Hepatocyte (in vitro differentiated cells): ENCODE results near the gene COX4I2. TPM values are rescaled to one million over a fixed set of nuclear protein-coding genes. Genes with fewer than 3 reads are reported as not detected.

Experiments used
- DNase-seq: peaks from one replicate; pipeline ENCODE4 v3.0.0-alpha.2; 2016; ENCODE audit warnings: low spot score
- H2AFZ ChIP-seq: fragments of 200-600 bp; sonication (generic); 2 replicates; pipeline ENCODE4 v1.6.0; 2016; ENCODE audit warnings: antibody characterized with exemption, mild to moderate bottlenecking
- H3K27ac ChIP-seq: fragments of 200-600 bp; sonication (generic); 2 replicates; pipeline ENCODE4 v1.5.1; 2016; ENCODE audit warnings: mild to moderate bottlenecking
- H3K27me3 ChIP-seq: fragments of 200-600 bp; sonication (generic); 2 replicates; pipeline ENCODE4 v1.6.1; 2016
- H3K36me3 ChIP-seq: fragments of 200-600 bp; sonication (generic); replicated peaks from 2 replicates; pipeline ENCODE4 v1.5.1; 2016; ENCODE audit warnings: low read depth; ENCODE audit not compliant: insufficient read depth
- H3K4me1 ChIP-seq: fragments of 200-600 bp; sonication (generic); 2 replicates; pipeline ENCODE4 v1.5.1; 2016; ENCODE audit warnings: mild to moderate bottlenecking, moderate library complexity; ENCODE audit not compliant: insufficient read depth
- H3K4me2 ChIP-seq: fragments of 200-600 bp; sonication (generic); 2 replicates; pipeline ENCODE4 v1.6.0; 2016
- H3K4me3 ChIP-seq: fragments of 200-600 bp; sonication (generic); 2 replicates; pipeline ENCODE4 v1.5.1; 2016; ENCODE audit warnings: mild to moderate bottlenecking
- H3K79me2 ChIP-seq: fragments of 200-600 bp; sonication (generic); 2 replicates; pipeline ENCODE4 v1.6.0; 2017; ENCODE audit warnings: mild to moderate bottlenecking
- H3K9me2 ChIP-seq: fragments of 200-600 bp; sonication (generic); replicated peaks from 2 replicates; pipeline ENCODE4 v1.6.0; 2017; ENCODE audit warnings: mild to moderate bottlenecking; ENCODE audit not compliant: insufficient read depth
- H3K9me3 ChIP-seq: fragments of 200-600 bp; sonication (generic); 2 replicates; pipeline ENCODE4 v1.5.1; 2016; ENCODE audit warnings: low read depth, mild to moderate bottlenecking
- H4K20me1 ChIP-seq: fragments of 200-600 bp; sonication (generic); 2 replicates; pipeline ENCODE4 v1.6.0; 2016; ENCODE audit warnings: mild to moderate bottlenecking; ENCODE audit not compliant: insufficient read depth, poor library complexity, severe bottlenecking
- EZH2 ChIP-seq: fragments of 200-600 bp; sonication (generic); IDR thresholded peaks from 2 replicates; pipeline ENCODE4 v1.6.1; 2016; ENCODE audit warnings: antibody characterized with exemption, mild to moderate bottlenecking, borderline replicate concordance
- EZH2phosphoT487 ChIP-seq: fragments of 200-600 bp; sonication (generic); IDR thresholded peaks from one replicate; pipeline ENCODE4 v1.6.1; 2018; ENCODE audit warnings: antibody characterized with exemption, mild to moderate bottlenecking, low read depth, moderate library complexity; ENCODE audit not compliant: unreplicated experiment, severe bottlenecking
- WGBS: methylation state at CpG from one replicate; pipeline ENCODE4 v1.1.6; 2016; ENCODE audit warnings: low lambda C conversion rate; ENCODE audit errors: missing lambda C conversion rate; 5-methylcytosine and 5-hydroxymethylcytosine counted together
- polyA plus RNA-seq: library from polyadenylated mRNA; unstranded; fragments of >200 nt; fragmentation: Nextera tagmentation; extraction: Ambion mirVana; gene quantifications from 2 replicates; pipeline ENCODE4 v1.2.1, GENCODE V29; 2016
- total RNA-seq: library from RNA; depleted of rRNA; stranded (reverse); fragments of >200 nt; gene quantifications from 2 replicates; pipeline ENCODE4 v1.2.3, GENCODE V29; 2014
- TF ChIP-seq, protein P1 (sequence below): fragments of 200-600 bp; sonication (generic); IDR thresholded peaks from 2 replicates; pipeline ENCODE4 v1.5.1; 2016; ENCODE audit warnings: antibody characterized with exemption, mild to moderate bottlenecking; ENCODE audit not compliant: poor library complexity

The COX4I2 gene
- total and polyA plus RNA-seq, 2 experiments from 2014 or later, result 0.37 to 3.6 TPM

GRCh38 chr20:31638317-31638716, 605 bp downstream of the COX4I2 start:
- DNase-seq, result no peak
- H3K79me2 ChIP-seq, result no peaks in the 10 kb centered on the region
- H3K4me1 ChIP-seq, result peaks cover 5% of the 10 kb centered on the region
- H3K27me3 ChIP-seq, result no peaks in the 10 kb centered on the region
- H3K9me3 ChIP-seq, result no peaks in the 10 kb centered on the region
- no peak overlapping the region for H3K4me2 ChIP-seq
- H4K20me1 ChIP-seq, result no peaks in the 10 kb centered on the region
- H3K27ac ChIP-seq, result no peak overlapping the region
- TF ChIP-seq EZH2, result no peak
- TF ChIP-seq, protein P1, sequence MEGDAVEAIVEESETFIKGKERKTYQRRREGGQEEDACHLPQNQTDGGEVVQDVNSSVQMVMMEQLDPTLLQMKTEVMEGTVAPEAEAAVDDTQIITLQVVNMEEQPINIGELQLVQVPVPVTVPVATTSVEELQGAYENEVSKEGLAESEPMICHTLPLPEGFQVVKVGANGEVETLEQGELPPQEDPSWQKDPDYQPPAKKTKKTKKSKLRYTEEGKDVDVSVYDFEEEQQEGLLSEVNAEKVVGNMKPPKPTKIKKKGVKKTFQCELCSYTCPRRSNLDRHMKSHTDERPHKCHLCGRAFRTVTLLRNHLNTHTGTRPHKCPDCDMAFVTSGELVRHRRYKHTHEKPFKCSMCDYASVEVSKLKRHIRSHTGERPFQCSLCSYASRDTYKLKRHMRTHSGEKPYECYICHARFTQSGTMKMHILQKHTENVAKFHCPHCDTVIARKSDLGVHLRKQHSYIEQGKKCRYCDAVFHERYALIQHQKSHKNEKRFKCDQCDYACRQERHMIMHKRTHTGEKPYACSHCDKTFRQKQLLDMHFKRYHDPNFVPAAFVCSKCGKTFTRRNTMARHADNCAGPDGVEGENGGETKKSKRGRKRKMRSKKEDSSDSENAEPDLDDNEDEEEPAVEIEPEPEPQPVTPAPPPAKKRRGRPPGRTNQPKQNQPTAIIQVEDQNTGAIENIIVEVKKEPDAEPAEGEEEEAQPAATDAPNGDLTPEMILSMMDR, result no peak
- TF ChIP-seq EZH2phosphoT487, result no peak
- 46% methylated on average over 4 of the region's 4 CpGs for WGBS
- no peak overlapping the region for H3K4me3 ChIP-seq
- H3K36me3 ChIP-seq, result no peaks in the 10 kb centered on the region
- H2AFZ ChIP-seq, result no peak overlapping the region
- H3K9me2 ChIP-seq, result no peaks in the 10 kb centered on the region

DNA sequence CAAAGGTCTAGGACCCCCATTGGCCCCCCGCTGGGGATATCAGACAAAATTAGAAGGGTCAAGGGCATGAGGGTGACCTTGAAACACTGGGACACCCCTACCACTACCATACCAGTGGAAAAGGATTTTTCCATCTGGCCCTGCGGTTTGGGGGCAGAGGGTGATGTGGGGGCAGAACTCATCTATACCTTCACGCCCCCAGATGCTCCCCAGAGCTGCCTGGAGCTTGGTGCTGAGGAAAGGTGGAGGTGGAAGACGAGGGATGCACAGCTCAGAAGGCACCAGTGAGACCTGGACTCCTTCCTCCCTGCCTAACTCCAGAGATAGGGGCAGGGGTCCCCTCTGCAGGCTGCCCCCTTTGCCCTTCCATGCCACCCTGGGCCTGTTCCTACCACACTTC, 1.1 kb downstream of the COX4I2 start:
- DNase-seq, result no peak
- 90% methylated on average over 4 of the region's 4 CpGs for WGBS
- TF ChIP-seq, protein P1, result no peak
- TF ChIP-seq EZH2phosphoT487 (no peak), EZH2 (no peak)

GRCh38 chr20:31640259-31640658, 2.5 kb downstream of the COX4I2 start:
- no peak for TF ChIP-seq EZH2
- TF ChIP-seq EZH2phosphoT487, result no peak
- TF ChIP-seq, protein P1, result no peak
- DNase-seq, result no peak

More for the DNA sequence above, 1.1 kb downstream of the COX4I2 start:
- no peaks in the 10 kb centered on the region for H3K9me3 ChIP-seq
- no peak overlapping the region for H2AFZ ChIP-seq
- H3K36me3 ChIP-seq, result no peaks in the 10 kb centered on the region
- H3K4me1 ChIP-seq, result peaks cover 5% of the 10 kb centered on the region
- H3K9me2 ChIP-seq, result no peaks in the 10 kb centered on the region
- H3K4me3 ChIP-seq, result no peak overlapping the region
- no peaks in the 10 kb centered on the region for H4K20me1 ChIP-seq
- no peak overlapping the region for H3K4me2 ChIP-seq
- no peak overlapping the region for H3K27ac ChIP-seq
- no peaks in the 10 kb centered on the region for H3K27me3 ChIP-seq
- no peaks in the 10 kb centered on the region for H3K79me2 ChIP-seq

DNA sequence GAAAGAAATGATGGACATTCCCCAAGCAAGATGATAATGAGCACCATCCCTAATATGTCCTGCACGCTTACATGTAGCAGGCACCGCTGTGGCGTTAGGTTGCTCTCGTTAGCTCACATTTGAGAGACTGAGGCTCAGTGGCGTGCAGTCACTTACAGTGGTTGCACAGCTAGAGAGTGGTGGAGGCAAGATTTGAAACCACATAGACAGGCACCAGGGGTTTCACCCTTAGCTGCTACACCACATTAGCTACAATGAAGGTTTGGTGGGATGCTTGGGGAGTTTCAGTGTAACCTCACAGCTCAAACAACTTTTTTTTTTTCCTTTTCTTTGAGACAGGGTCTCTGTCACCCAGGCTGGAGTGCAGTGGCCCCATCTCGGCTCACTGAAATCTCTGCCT, 3.7 kb downstream of the COX4I2 start:
- H4K20me1 ChIP-seq, result no peaks in the 10 kb centered on the region
- H3K4me2 ChIP-seq, result no peak overlapping the region
- H3K27ac ChIP-seq, result no peak overlapping the region
- no peak overlapping the region for H2AFZ ChIP-seq
- H3K27me3 ChIP-seq, result no peaks in the 10 kb centered on the region
- peaks cover 5% of the 10 kb centered on the region for H3K4me1 ChIP-seq
- no peaks in the 10 kb centered on the region for H3K36me3 ChIP-seq
- no peak for DNase-seq
- no peaks in the 10 kb centered on the region for H3K9me3 ChIP-seq
- no peak overlapping the region for H3K4me3 ChIP-seq
- no peaks in the 10 kb centered on the region for H3K9me2 ChIP-seq
- no peaks in the 10 kb centered on the region for H3K79me2 ChIP-seq
- TF ChIP-seq, protein P1, result no peak
- TF ChIP-seq EZH2phosphoT487 (no peak), EZH2 (no peak)
- WGBS, result 94% methylated on average over 6 of the region's 6 CpGs

More at GRCh38 chr20:31640259-31640658, 2.5 kb downstream of the COX4I2 start:
- WGBS, result 66% methylated on average over 3 of the region's 3 CpGs
- Histone ChIP-seq H3K27me3 (no peaks in the 10 kb centered on the region), H3K9me3 (no peaks in the 10 kb centered on the region), H3K4me1 (peaks cover 5% of the 10 kb centered on the region), H4K20me1 (no peaks in the 10 kb centered on the region), H3K79me2 (no peaks in the 10 kb centered on the region), H3K4me2 (no peak overlapping the region), H2AFZ (no peak overlapping the region), H3K36me3 (no peaks in the 10 kb centered on the region), H3K27ac (no peak overlapping the region), H3K9me2 (no peaks in the 10 kb centered on the region), H3K4me3 (no peak overlapping the region)
